KOPT-K1 (cell line): Measurements from ENCODE around the gene GPC1.

ENCODE experiments used
- H3K27ac ChIP-seq: fragments of 200-600 bp; sonication (generic); 2 replicates; pipeline ENCODE4 v1.5.1; 2016; ENCODE audit warnings: antibody characterized with exemption, mild to moderate bottlenecking, low read depth, low read length; ENCODE audit not compliant: poor library complexity, severe bottlenecking
- H3K36me3 ChIP-seq: fragments of 200-600 bp; sonication (generic); 2 replicates; pipeline ENCODE4 v1.5.1; 2017; ENCODE audit warnings: antibody characterized with exemption, mild to moderate bottlenecking, low read length, moderate library complexity; ENCODE audit not compliant: insufficient read depth
- H3K9me3 ChIP-seq: fragments of 200-600 bp; sonication (generic); 2 replicates; pipeline ENCODE4 v1.5.1; 2017; ENCODE audit warnings: antibody characterized with exemption, low read length, mild to moderate bottlenecking; ENCODE audit not compliant: insufficient read depth, poor library complexity, severe bottlenecking

The GPC1 gene

GRCh38 chr2:240402566-240403272 is 32.7 kb upstream of the GPC1 start:
- Histone ChIP-seq H3K9me3 (no peaks in the 10 kb centered on the region), H3K27ac (no peak overlapping the region), H3K36me3 (no peaks in the 10 kb centered on the region)

GRCh38 chr2:240403396-240404104 is 31.9 kb upstream of the GPC1 start:
- Histone ChIP-seq H3K36me3 (no peaks in the 10 kb centered on the region), H3K9me3 (no peaks in the 10 kb centered on the region)

GRCh38 chr2:240404174-240404852 is 31.1 kb upstream of the GPC1 start:
- no peaks in the 10 kb centered on the region for H3K9me3 ChIP-seq
- H3K36me3 ChIP-seq, result no peaks in the 10 kb centered on the region
- H3K27ac ChIP-seq, result no peak overlapping the region

More at GRCh38 chr2:240403396-240404104, 31.9 kb upstream of the GPC1 start:
- H3K27ac ChIP-seq, result no peak overlapping the region

DNA sequence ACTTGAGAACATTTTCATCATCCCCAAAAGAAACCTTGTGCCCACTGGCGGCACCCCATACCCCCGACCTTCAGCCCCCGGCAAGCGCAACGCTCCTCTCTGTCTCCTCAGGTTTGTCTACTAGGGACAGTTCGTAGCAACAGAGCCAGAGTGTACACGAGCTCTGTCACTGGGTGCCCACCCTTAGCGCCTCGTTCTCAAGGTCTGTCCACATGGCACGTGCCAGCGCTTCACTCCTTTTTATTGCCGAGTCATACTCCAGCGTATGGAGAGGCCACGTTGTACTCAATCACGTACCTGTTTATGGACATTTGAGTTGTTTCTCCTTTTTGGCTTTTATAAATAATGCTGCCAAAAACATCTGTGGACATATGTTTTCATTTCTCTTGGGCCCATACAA is 30.3 kb upstream of the GPC1 start:
- H3K36me3 ChIP-seq, result no peaks in the 10 kb centered on the region
- H3K27ac ChIP-seq, result no peak overlapping the region
- no peaks in the 10 kb centered on the region for H3K9me3 ChIP-seq

DNA sequence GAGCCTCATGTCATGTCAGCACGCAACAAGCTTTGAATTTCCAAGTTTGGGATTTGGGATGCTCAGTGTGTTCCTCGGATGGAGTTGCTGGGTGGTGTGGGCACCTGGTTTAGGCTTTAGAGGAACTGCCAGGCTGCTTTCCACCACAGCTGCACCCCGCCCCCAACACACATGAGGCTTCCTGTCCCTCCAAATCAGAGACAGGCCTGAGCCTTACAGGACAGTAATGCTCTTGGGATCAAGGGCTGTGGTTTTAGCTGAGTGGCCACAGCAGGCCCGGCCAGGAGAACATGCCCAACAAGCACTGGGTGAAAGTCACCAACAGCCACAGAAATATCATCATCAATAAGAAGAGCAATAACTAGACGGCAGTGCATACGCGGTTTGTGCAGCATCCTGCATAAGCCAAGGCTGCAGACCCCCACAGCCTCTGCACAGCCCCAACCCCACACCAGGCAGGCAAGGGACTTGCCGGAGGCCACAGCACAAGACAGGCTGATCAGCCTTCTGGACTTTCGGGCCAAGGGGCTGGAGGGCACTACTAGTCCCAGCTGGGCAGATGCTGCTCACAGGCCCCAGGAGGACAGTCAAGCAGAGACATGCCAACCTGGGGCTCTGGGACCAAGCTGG is 29.7 kb upstream of the GPC1 start:
- H3K27ac ChIP-seq, result no peak overlapping the region

DNA sequence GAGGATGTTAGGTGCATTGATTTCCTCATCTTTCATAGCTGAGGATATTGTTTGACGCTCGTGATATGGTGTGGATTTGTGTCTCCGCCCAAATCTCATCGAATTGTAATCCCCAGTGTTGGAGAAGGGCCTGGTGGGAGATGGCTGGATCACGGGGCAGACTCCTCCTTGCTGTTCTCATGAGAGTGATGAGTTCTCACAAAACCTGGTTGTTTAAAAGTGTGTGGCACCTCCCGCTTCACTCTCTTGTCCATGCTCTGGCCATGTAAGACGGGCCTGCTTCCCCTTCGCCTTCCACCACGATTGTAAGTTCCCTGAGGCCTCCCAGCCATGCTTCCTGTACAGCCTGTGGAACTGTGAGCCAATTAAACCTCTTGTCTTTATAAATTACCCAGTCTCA is 28.4 kb upstream of the GPC1 start:
- H3K36me3 ChIP-seq, result no peaks in the 10 kb centered on the region
- no peaks in the 10 kb centered on the region for H3K9me3 ChIP-seq
- H3K27ac ChIP-seq, result no peak overlapping the region

More for the DNA sequence above, 29.7 kb upstream of the GPC1 start:
- Histone ChIP-seq H3K9me3 (no peaks in the 10 kb centered on the region), H3K36me3 (no peaks in the 10 kb centered on the region)

- H3K9me3 ChIP-seq, result no peaks in the 10 kb centered on the region
- no peaks in the 10 kb centered on the region for H3K36me3 ChIP-seq
- no peak overlapping the region for H3K27ac ChIP-seq
These were observed 25.5 kb upstream of the GPC1 start for GRCh38 chr2:240410004-240410403.

DNA sequence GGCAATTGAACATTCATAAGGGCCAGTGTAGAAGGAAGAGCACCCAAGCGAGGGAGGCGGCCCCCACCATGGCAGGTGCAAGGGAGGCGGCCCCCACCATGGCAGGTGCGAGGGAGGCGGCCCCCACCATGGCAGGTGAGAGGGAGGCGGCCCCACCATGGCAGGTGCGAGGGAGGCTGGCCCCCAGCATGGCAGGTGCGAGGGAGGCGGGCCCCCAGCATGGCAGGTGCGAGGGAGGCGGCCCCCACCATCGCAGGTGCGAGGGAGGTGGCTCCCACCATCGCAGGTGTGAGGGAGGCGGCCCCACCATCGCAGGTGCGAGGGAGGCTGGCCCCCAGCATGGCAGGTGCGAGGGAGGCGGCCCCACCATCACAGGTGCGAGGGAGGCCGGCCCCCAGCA is 24.7 kb upstream of the GPC1 start:
- no peaks in the 10 kb centered on the region for H3K36me3 ChIP-seq
- no peaks in the 10 kb centered on the region for H3K9me3 ChIP-seq
- H3K27ac ChIP-seq, result no peak overlapping the region

DNA sequence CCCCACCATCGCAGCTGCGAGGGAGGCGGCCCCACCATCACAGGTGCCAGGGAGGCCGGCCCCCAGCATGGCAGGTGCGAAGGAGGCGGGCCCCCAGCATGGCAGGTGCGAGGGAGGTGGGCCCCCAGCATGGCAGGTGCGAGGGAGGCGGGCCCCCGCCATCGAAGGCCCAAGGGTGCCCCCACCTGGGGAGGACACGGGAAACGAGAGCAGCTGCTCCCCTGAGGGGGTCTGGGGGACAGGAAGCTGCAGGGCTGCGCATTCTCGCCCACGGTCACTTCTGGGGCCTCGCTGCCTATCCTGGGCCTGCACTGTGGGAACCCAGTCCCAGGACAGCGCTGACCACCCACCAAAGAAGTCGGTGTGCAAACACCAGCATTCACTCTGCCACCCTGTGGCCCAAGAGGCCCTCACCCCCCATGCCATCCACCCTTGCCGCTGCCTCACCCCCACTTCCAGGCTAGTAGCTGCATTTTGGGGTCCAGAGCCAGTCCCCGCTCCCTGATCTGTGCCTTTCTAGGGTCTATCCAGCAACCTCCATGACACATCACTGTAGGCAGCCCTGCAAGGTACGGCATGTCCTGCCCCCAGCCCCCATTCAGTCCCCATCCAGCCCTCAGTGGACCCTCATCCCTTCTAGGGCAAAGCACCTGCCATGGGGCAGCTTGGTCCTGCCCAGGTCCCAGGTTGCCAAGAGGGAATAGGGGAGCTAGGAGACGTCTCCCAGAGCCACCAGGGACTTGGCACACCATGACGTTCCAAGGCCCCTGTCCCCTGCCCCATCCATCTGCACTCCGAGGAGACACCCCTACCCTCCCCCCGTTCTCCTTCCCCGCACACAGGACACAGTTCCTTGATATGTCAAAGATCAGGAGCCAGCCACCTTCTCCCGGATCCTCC is 24.0 kb upstream of the GPC1 start:
- Histone ChIP-seq H3K9me3 (no peaks in the 10 kb centered on the region), H3K36me3 (no peaks in the 10 kb centered on the region), H3K27ac (no peak overlapping the region)

DNA sequence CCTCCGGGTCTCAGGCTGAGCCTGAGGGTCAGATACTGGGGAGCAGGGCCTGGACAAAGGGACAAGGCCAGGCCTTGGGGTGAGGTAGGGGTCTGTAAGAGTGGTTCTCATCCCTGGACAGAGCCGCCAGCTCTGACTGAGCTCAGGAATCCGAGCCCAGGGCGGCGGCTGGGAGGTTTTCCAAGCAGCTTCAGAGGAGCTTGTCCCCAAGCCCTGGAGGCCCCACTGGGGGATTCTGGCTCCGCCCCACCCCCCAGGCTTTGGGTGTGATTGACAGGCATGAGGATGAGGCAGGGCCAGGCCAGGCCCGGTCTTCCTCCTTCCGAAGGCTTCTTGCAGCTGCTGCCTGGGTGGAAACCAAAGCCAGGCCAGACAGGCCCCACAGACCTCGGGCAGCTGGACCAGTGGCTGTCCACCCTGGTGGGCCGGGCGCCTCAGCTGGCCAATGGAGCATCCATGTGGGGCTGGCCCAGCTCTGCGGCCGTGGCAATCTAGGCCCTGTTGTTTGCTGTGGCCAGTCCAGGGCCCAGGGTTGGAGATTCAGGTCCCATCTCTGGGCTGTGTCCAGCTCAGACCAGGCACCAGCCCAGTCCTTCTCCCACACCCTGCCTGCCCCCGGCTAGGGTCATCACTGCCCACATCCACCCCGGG is 23.1 kb upstream of the GPC1 start:
- Histone ChIP-seq H3K27ac (no peak overlapping the region), H3K36me3 (no peaks in the 10 kb centered on the region), H3K9me3 (no peaks in the 10 kb centered on the region)

DNA sequence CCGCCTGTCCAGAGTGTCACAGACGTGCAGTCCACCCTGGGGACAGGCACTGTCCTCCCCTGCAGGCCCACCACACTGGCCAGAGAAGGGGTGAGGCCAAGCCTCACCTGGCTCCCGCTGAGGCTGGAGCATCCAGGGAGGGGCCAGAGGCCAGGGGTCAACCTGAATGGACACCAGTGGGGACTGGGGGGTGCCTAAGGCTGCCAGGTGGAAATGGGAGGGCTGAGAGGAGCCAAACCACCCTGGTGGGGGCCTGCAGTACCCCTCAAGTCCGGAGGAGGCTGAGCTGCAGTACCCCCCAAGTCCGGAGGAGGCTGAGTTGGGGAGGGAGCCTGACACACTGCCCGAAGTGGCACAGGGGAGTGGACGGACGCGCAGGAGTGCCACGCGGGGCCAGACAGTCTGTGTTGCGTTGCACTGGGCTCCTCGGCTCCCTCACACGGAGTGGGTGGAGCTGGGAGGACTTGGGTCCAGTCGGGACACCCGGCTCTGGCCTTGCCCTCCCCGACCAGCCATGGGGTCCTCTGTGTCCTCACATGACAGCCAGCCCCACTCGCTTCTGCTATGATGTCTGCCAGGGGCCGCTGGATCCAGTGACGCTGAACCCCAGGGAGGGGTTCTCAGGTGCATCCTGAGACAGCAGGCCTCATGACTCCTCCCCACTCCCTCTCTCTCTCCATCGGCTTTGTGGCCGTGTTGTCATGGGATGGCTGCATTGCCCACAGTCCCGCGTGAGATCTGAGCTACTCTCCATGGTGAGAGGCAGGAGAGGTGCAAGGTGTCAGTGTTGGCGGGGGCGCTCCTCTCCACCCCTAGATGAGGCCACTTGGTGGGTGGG is 22.3 kb upstream of the GPC1 start:
- H3K9me3 ChIP-seq, result peaks cover under 1% of the 10 kb centered on the region
- H3K27ac ChIP-seq, result no peak overlapping the region
- H3K36me3 ChIP-seq, result no peaks in the 10 kb centered on the region

DNA sequence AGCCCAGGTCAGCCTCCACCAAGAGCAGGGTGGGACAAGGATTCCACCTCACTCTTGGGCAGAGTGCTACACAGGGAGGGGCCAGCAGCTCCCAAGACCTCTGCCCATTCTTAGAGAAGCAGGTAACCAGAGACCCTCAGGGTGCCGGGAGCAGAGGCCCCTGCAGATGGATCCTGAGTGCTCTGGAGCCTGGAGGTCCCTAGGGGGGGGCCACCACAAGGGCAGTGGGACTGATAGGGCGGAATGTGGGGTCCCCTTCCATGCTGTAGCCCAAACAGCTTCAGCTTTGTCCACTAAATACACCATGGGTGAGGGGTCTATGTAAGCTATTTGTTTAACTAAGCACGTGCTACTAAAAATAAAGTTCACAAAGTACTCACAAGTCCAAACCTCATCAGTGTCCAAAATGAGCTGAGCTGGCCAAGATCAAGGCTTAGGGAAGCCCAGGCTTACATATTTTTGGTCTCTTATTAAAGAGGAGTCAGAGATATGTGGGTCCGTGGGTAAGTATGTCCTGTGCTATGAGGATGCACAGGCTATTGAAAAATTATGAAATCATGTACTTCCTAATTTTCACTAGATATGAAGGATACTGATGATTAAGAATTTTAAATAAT is 21.5 kb upstream of the GPC1 start:
- H3K9me3 ChIP-seq, result peaks cover 8% of the 10 kb centered on the region
- H3K36me3 ChIP-seq, result no peaks in the 10 kb centered on the region
- H3K27ac ChIP-seq, result no peak overlapping the region

GRCh38 chr2:240416821-240417220 is 18.6 kb upstream of the GPC1 start:
- Histone ChIP-seq H3K9me3 (peaks cover 37% of the 10 kb centered on the region), H3K36me3 (no peaks in the 10 kb centered on the region), H3K27ac (no peak overlapping the region)
